ENCODE data around the gene ABCD4.

The ABCD4 gene

DNA sequence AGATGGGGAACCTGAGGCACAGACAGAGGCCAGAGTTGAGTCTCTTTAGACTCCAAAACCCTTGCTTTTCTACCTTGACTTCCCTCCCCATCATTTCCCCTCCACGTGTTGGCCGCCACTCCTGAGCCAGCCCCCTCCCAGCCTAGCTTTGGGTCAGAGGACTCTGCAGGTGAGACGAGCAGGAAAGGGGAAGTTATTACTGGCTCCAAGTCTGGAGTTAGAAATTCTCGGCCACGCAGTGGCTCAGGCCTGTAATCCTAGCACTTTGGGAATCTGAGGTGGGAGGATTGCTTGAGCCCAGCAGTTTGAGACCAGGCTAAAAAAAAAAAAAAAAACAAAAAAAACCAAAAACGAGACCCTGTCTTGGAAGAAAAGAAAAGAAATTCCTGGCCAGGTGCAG lies 54.7 kb downstream of the ABCD4 start:
- DNase-seq (ENCODE audit: low read depth, low spot score): no peak
- TF ChIP-seq ZNF274 (IDR thresholded peaks at IDR 0.05; ENCODE audit: low read depth, low read length) (no peak), SUZ12 (IDR thresholded peaks at IDR 0.05; ENCODE audit: extremely low read depth, insufficient read depth, insufficient read length) (no peak), YY1 (IDR thresholded peaks at IDR 0.05; ENCODE audit: insufficient read depth, insufficient read length) (no peak)
- Histone ChIP-seq H3K9me3 (ENCODE audit: insufficient read depth, low read length) (no peaks in the 10 kb centered on the region), H3K4me1 (ENCODE audit: insufficient read depth, insufficient read length) (peaks cover 15% of the 10 kb centered on the region), H3K9ac (ENCODE audit: insufficient read length, low read depth) (no peak overlapping the region), H3K4me3 (ENCODE audit: insufficient read length, low read depth) (no peak overlapping the region), H3K27me3 (ENCODE audit: insufficient read depth, insufficient read length) (peaks cover 19% of the 10 kb centered on the region), H3K36me3 (ENCODE audit: insufficient read depth, insufficient read length, low read length) (no peaks in the 10 kb centered on the region)

DNA sequence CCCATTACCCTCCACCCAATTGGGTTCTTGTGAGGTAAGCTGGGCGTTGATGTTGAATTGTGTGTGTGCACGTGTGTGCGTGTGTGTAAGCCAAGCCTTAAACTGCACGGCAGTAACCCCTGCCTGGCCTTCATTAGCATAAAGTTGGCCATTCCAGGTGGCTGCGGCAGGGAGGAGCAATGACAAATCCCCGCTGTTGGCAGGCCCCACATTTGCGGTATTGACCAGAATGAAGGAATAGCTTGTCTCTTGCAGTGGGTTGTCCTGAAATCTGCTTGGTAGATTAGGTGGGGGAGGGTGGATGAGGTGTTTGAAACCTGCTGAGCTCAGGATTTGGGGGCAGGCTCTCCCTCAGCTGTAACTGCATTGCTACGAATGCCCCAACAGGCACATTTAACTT lies 56.2 kb downstream of the ABCD4 start:
- Histone ChIP-seq H3K36me3 (ENCODE audit: insufficient read depth, insufficient read length, low read length) (no peaks in the 10 kb centered on the region), H3K9ac (ENCODE audit: insufficient read length, low read depth) (no peak overlapping the region), H3K27me3 (ENCODE audit: insufficient read depth, insufficient read length) (peaks cover 27% of the 10 kb centered on the region), H3K4me3 (ENCODE audit: insufficient read length, low read depth) (no peak overlapping the region), H3K4me1 (ENCODE audit: insufficient read depth, insufficient read length) (peaks cover 13% of the 10 kb centered on the region), H3K9me3 (ENCODE audit: insufficient read depth, low read length) (no peaks in the 10 kb centered on the region)
- no peak for DNase-seq (ENCODE audit: low read depth, low spot score)
- TF ChIP-seq YY1 (IDR thresholded peaks at IDR 0.05; ENCODE audit: insufficient read depth, insufficient read length) (no peak), ZNF274 (IDR thresholded peaks at IDR 0.05; ENCODE audit: low read depth, low read length) (no peak), SUZ12 (IDR thresholded peaks at IDR 0.05; ENCODE audit: extremely low read depth, insufficient read depth, insufficient read length) (no peak)

DNA sequence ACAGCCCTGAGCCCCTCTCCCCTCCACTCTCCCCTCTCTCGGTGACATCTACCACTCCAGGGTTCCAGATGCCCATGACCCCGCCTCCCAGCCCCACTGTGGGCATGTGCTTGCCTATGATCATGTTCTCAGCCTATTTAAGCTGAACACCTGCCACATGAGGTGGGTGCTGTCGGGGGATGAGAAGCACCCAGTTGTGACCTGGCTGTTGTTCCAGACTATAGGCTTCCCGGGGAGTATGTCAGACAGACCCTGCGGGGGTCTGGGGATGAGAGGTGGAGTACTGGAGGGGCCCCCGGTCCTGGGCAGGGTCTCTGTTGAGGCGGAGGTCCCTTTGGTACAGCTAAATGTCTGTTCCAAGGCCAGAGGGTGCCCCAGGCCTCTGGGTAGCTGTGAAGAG lies 57.4 kb downstream of the ABCD4 start:
- TF ChIP-seq ZNF274 (IDR thresholded peaks at IDR 0.05; ENCODE audit: low read depth, low read length) (no peak), SUZ12 (IDR thresholded peaks at IDR 0.05; ENCODE audit: extremely low read depth, insufficient read depth, insufficient read length) (no peak)
- no peaks in the 10 kb centered on the region for H3K9me3 ChIP-seq (ENCODE audit: insufficient read depth, low read length)
- DNase-seq (ENCODE audit: low read depth, low spot score): no peak
- peaks cover 37% of the 10 kb centered on the region for H3K27me3 ChIP-seq (ENCODE audit: insufficient read depth, insufficient read length)
- H3K36me3 ChIP-seq (ENCODE audit: insufficient read depth, insufficient read length, low read length): no peaks in the 10 kb centered on the region
- no peak overlapping the region for H3K4me3 ChIP-seq (ENCODE audit: insufficient read length, low read depth)
- no peak overlapping the region for H3K9ac ChIP-seq (ENCODE audit: insufficient read length, low read depth)
- H3K4me1 ChIP-seq (ENCODE audit: insufficient read depth, insufficient read length): peaks cover 13% of the 10 kb centered on the region

DNA sequence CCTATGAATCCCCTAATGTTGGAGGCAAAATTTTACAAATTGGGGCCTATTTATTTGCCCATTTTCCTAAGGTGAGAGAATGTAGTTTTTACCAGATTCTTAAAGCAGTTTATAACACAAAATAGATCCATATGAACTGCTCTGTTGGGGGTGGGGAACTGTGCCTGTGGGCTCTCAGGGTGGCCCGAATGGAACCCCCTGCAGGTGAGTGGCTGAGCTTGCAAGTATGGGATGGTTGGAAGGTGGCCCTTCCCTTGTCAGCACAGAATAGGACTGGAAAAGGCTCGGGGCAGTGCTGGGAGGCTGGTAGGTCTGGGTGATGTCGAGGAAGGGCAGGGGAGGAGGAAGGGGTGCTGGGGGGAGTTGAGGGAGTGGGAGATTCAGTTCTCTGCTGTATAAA lies 58.6 kb downstream of the ABCD4 start:
- Histone ChIP-seq H3K9ac (ENCODE audit: insufficient read length, low read depth) (no peak overlapping the region), H3K9me3 (ENCODE audit: insufficient read depth, low read length) (no peaks in the 10 kb centered on the region), H3K36me3 (ENCODE audit: insufficient read depth, insufficient read length, low read length) (no peaks in the 10 kb centered on the region), H3K4me3 (ENCODE audit: insufficient read length, low read depth) (no peak overlapping the region), H3K4me1 (ENCODE audit: insufficient read depth, insufficient read length) (peaks cover 13% of the 10 kb centered on the region), H3K27me3 (ENCODE audit: insufficient read depth, insufficient read length) (peaks cover 49% of the 10 kb centered on the region)
- no peak for DNase-seq (ENCODE audit: low read depth, low spot score)
- TF ChIP-seq SUZ12 (IDR thresholded peaks at IDR 0.05; ENCODE audit: extremely low read depth, insufficient read depth, insufficient read length) (no peak), YY1 (IDR thresholded peaks at IDR 0.05; ENCODE audit: insufficient read depth, insufficient read length) (no peak), ZNF274 (IDR thresholded peaks at IDR 0.05; ENCODE audit: low read depth, low read length) (no peak)

DNA sequence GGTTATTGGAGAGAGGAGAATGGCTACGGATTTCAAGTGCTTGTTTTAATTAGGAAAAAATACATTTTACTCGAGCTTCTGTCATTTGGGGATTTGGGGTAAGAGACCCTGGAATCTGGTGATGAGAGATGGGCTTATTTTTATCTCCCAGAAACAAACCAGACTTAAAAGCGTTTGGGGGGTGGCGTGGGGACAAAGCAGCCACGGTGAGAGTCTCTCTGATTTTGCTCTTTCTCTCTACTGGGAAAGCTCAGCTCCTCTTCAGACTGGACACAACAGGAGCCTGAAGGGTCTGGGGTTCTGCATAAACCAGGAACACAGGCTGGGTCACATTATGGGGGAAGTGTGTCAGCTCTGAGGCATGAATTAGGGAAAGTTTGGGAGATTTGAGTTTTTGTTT lies 59.7 kb downstream of the ABCD4 start:
- Histone ChIP-seq H3K27me3 (ENCODE audit: insufficient read depth, insufficient read length) (peaks cover 60% of the 10 kb centered on the region), H3K9ac (ENCODE audit: insufficient read length, low read depth) (no peak overlapping the region), H3K36me3 (ENCODE audit: insufficient read depth, insufficient read length, low read length) (no peaks in the 10 kb centered on the region), H3K4me1 (ENCODE audit: insufficient read depth, insufficient read length) (peaks cover 13% of the 10 kb centered on the region), H3K9me3 (ENCODE audit: insufficient read depth, low read length) (no peaks in the 10 kb centered on the region), H3K4me3 (ENCODE audit: insufficient read length, low read depth) (no peak overlapping the region)
- no peak for TF ChIP-seq YY1 (IDR thresholded peaks at IDR 0.05; ENCODE audit: insufficient read depth, insufficient read length)
- TF ChIP-seq SUZ12 (IDR thresholded peaks at IDR 0.05; ENCODE audit: extremely low read depth, insufficient read depth, insufficient read length): no peak
- no peak for TF ChIP-seq ZNF274 (IDR thresholded peaks at IDR 0.05; ENCODE audit: low read depth, low read length)
- no peak for DNase-seq (ENCODE audit: low read depth, low spot score)

DNA sequence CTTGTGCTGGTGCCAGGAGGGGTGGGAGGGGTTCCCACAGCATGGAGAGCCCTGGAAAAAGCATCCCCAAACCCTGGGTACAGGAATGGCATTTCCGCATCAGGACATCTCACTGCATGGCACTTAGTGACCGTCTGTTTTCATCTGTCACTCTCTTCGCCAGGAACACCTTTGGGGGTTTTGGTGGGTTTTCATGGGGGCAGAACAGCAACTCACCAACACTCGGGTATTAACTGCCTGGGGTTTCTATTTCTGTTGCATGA lies 60.0 kb downstream of the ABCD4 start:
- no peak for DNase-seq (ENCODE audit: low read depth, low spot score)
- peaks cover 63% of the 10 kb centered on the region for H3K27me3 ChIP-seq (ENCODE audit: insufficient read depth, insufficient read length)
- no peaks in the 10 kb centered on the region for H3K9me3 ChIP-seq (ENCODE audit: insufficient read depth, low read length)
- no peak overlapping the region for H3K9ac ChIP-seq (ENCODE audit: insufficient read length, low read depth)
- peaks cover 13% of the 10 kb centered on the region for H3K4me1 ChIP-seq (ENCODE audit: insufficient read depth, insufficient read length)
- no peak overlapping the region for H3K4me3 ChIP-seq (ENCODE audit: insufficient read length, low read depth)
- TF ChIP-seq ZNF274 (IDR thresholded peaks at IDR 0.05; ENCODE audit: low read depth, low read length): no peak
- TF ChIP-seq SUZ12 (IDR thresholded peaks at IDR 0.05; ENCODE audit: extremely low read depth, insufficient read depth, insufficient read length): no peak
- TF ChIP-seq YY1 (IDR thresholded peaks at IDR 0.05; ENCODE audit: insufficient read depth, insufficient read length): no peak
- H3K36me3 ChIP-seq (ENCODE audit: insufficient read depth, insufficient read length, low read length): no peaks in the 10 kb centered on the region

DNA sequence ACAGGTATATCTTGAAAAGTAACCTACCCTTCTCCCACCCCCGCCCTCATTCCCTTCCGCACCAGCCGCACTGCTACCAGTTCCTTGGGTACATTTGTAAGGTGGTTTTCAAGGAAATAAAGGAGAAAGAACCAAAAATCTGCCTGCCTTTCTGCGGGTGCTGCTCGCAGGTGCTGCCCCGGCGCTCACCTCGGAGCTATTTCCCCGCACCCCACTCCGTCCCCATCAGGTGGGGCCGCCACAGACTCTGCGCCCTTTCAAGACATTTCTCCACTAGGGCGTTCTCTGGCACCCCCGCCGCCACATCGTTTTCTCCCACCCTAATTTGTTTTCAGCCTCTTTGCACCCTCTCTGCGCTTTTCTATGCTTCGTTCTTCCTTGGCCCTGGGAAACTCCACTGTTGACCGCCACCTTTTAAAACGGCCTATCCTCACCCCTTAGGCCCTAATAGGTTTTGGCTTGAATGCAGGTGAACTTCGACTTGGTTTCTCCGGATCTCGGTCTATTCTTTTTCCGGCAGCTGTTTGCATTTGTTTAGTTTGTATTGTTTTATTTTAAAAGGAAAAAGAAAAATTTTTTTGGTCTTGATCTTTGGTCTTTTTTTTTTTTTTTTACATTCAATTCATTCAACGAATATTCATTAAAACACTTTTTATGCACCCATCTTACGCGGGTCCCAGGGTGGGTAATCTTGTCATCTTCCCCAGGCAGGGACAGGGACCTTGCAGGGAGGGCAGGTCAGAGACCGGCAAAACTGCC lies 60.5 kb downstream of the ABCD4 start:
- H3K4me1 ChIP-seq (ENCODE audit: insufficient read depth, insufficient read length): peaks cover 13% of the 10 kb centered on the region
- DNase-seq (ENCODE audit: low read depth, low spot score): no peak
- no peak overlapping the region for H3K9ac ChIP-seq (ENCODE audit: insufficient read length, low read depth)
- no peak for TF ChIP-seq ZNF274 (IDR thresholded peaks at IDR 0.05; ENCODE audit: low read depth, low read length)
- TF ChIP-seq SUZ12 (IDR thresholded peaks at IDR 0.05; ENCODE audit: extremely low read depth, insufficient read depth, insufficient read length): no peak
- TF ChIP-seq YY1 (IDR thresholded peaks at IDR 0.05; ENCODE audit: insufficient read depth, insufficient read length): no peak
- no peak overlapping the region for H3K4me3 ChIP-seq (ENCODE audit: insufficient read length, low read depth)
- H3K27me3 ChIP-seq (ENCODE audit: insufficient read depth, insufficient read length): peaks cover 68% of the 10 kb centered on the region
- H3K36me3 ChIP-seq (ENCODE audit: insufficient read depth, insufficient read length, low read length): no peaks in the 10 kb centered on the region
- H3K9me3 ChIP-seq (ENCODE audit: insufficient read depth, low read length): no peaks in the 10 kb centered on the region

Data from NT2/D1 (cell line).